NB4 (cell line): ENCODE data around the gene SEPSECS.

Experiments
- DNase-seq: peaks from one replicate; pipeline ENCODE4 v3.0.0; 2010; ENCODE audit warnings: low read depth
- H3K4me3 ChIP-seq: one replicate; pipeline ENCODE4 v1.5.1; 2011; ENCODE audit warnings: mild to moderate bottlenecking, low read depth, low read length, moderate library complexity
- CTCF ChIP-seq: IDR thresholded peaks from one replicate; pipeline ENCODE4 v1.5.1; 2012; ENCODE audit warnings: low read depth, low read length
- MAX ChIP-seq: IDR thresholded peaks from 2 replicates; pipeline ENCODE4 v1.6.1; 2011; ENCODE audit warnings: low read depth, low read length
- MYC ChIP-seq: IDR thresholded peaks from 2 replicates; pipeline ENCODE4 v1.6.1; 2011; ENCODE audit warnings: low read depth, low read length
- POLR2A ChIP-seq: IDR thresholded peaks from 2 replicates; pipeline ENCODE4 v1.6.1; 2011; ENCODE audit warnings: mild to moderate bottlenecking; ENCODE audit not compliant: insufficient read length; ENCODE audit errors: extremely low read depth

The SEPSECS gene

GRCh38 chr4:25141592-25141991, 18.7 kb downstream of the SEPSECS start:
- TF ChIP-seq MYC (no peak), CTCF (no peak), POLR2A (no peak)
- DNase-seq: no peak
- no peak overlapping the region for H3K4me3 ChIP-seq

GRCh38 chr4:25133132-25133531, 27.1 kb downstream of the SEPSECS start:
- no peak overlapping the region for H3K4me3 ChIP-seq
- DNase-seq: no peak
- TF ChIP-seq MYC (no peak), POLR2A (no peak), CTCF (no peak), MAX (no peak)

- TF ChIP-seq POLR2A (no peak), CTCF (no peak), MAX (no peak)
- H3K4me3 ChIP-seq: no peak overlapping the region
- DNase-seq: no peak
These were observed 28.3 kb downstream of the SEPSECS start for GRCh38 chr4:25131926-25132325.

- DNase-seq: no peak
- no peak for TF ChIP-seq MAX
- no peak for TF ChIP-seq CTCF
- no peak for TF ChIP-seq POLR2A
- no peak for TF ChIP-seq MYC
- H3K4me3 ChIP-seq: no peak overlapping the region
These were observed 28.9 kb downstream of the SEPSECS start for GRCh38 chr4:25131381-25131780.

- H3K4me3 ChIP-seq: no peak overlapping the region
- no peak for TF ChIP-seq CTCF
- no peak for TF ChIP-seq POLR2A
- no peak for TF ChIP-seq MAX
- TF ChIP-seq MYC: no peak
- DNase-seq: no peak
These were observed 30.3 kb downstream of the SEPSECS start for GRCh38 chr4:25129917-25130316.

- TF ChIP-seq CTCF (no peak), POLR2A (no peak), MAX (no peak), MYC (no peak)
- DNase-seq: no peak
- no peak overlapping the region for H3K4me3 ChIP-seq
These were observed 31.6 kb downstream of the SEPSECS start for GRCh38 chr4:25128671-25129070.
